ENCODE results near the gene MGLL. TPM values are rescaled to one million over a fixed set of nuclear protein-coding genes. Genes with fewer than 3 reads are reported as not detected.

Gene MGLL
- total RNA-seq, 2 experiments from 2014 or later: 1.5 to 1.7 TPM

DNA sequence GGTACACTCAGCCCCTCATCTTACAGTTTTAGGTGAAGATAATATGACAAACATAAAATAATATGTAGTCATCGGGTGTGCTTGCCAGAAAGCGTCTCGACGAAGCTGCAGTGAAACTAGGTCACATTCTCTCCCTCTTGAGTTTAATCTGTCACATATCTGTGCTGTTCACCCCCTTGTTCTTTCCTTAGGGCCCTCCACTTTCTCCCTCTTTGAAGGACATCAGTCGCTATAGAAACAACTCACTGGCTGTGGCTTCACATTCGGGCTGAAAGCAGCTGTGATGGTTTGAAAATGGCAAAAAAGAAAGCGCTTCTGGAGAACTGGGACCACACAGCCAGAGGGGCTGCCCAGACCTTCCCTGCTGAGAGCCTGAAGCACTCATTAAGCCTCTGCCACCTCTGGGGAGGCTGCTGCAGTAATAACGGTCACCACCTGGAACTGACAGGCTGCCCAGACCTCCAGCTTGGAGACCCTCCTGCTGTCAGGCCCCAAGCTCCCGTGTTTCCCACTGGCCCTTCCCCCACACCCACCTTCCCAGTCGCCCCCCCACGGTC, 99.2 kb downstream of the MGLL start:
- ChIA-PET POLR2A (no interaction called here), CTCF (no interaction called here)
- no peaks in the 10 kb centered on the region for H3K9me3 Mint-ChIP-seq
- H3K4me1 Mint-ChIP-seq: no peaks in the 10 kb centered on the region
- H3K4me3 Mint-ChIP-seq: no peak overlapping the region
- DNase-seq: no peak
- H3K27ac Mint-ChIP-seq: no peak overlapping the region
- peaks cover 9% of the 10 kb centered on the region for H3K27me3 Mint-ChIP-seq
- no peaks in the 10 kb centered on the region for H3K36me3 Mint-ChIP-seq (ENCODE audit: low read depth)

DNA sequence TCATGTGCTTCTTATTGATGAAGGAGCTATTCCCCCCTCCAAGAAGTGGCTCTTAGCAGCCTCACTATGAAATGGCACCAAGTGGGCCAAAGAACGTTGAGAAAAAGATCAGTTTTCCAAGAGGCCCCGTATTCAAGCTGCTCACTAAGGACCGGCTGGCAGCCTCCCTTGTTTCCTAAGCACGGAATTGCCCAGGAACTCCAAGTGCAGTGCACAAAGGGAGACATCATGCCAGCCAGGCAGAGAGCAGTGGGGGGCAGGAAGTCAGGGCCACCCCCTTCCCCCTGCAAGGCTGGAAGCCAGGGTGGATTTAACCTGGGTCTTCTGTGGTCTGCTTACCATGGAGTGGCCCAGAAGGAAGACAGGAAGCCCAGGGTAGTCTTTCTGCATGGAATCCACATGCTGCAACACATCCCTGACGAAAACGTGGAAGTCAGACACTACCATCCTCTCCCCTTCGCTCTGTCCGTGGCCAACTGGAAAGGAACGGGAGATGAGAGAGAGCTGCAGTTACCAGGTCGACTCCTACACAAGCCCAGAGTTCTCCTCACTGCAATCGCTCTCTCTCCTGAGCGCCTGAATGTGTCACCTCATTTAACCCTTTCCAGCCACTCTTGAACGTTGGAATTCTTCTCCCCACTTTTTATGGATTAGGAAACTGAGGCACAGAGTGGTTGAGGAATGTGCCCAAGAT, 100.1 kb downstream of the MGLL start:
- Mint-ChIP-seq H3K36me3 (ENCODE audit: low read depth) (no peaks in the 10 kb centered on the region), H3K4me3 (no peak overlapping the region), H3K27ac (no peak overlapping the region), H3K4me1 (no peaks in the 10 kb centered on the region), H3K9me3 (no peaks in the 10 kb centered on the region), H3K27me3 (peaks cover 7% of the 10 kb centered on the region)
- CTCF ChIA-PET: no interaction called here
- POLR2A ChIA-PET: no interaction called here
- no peak for DNase-seq

DNA sequence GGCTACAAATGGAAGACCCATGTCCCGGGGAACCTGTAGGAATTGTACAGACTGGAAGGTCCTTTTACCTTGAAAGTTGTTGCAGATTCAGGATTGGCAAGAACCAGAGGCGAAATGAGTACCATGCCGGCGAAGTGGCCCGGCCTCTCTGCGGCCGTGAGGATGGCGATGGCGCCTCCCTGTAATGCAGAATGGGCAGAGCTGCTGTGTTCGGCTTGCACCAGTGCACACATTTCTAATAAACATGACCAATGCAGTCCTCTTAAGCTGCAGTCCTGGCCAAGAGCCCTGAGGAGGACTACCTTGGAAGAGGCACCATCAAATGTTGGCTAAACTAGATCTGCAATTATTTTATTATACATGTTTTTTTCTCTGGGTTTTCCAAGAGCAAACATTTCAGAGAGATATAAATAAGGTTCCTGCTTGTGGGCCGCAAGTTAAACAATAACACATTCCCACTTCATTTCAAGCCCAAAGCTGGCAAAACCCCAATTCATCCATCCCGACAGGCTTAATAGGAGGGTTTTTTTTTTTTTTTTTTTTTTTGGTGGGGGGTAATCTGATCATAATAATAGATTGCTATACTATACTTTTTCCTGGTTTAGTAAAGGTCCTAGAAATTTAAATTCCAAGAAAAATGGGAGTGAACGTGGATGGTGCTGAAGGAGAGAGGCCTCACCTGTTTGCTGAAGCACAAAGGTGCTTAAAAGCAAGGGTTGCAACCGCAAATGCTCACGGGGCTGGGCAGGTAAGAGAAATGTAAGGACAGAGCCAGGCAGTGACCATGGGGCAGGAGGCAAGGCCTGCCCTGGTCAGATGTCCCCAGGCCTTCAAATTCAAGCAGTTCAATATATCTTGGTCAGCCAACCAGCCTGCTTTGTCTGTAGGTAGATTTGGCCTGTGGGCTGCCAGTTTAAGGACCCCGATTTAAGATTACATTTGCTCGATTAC, 101.1 kb downstream of the MGLL start:
- no peak overlapping the region for H3K27ac Mint-ChIP-seq
- ChIA-PET POLR2A (no interaction called here), CTCF (no interaction called here)
- DNase-seq: no peak
- peaks cover 4% of the 10 kb centered on the region for H3K27me3 Mint-ChIP-seq
- H3K4me1 Mint-ChIP-seq: no peaks in the 10 kb centered on the region
- H3K4me3 Mint-ChIP-seq: no peak overlapping the region
- H3K36me3 Mint-ChIP-seq (ENCODE audit: low read depth): no peaks in the 10 kb centered on the region
- H3K9me3 Mint-ChIP-seq: no peaks in the 10 kb centered on the region

DNA sequence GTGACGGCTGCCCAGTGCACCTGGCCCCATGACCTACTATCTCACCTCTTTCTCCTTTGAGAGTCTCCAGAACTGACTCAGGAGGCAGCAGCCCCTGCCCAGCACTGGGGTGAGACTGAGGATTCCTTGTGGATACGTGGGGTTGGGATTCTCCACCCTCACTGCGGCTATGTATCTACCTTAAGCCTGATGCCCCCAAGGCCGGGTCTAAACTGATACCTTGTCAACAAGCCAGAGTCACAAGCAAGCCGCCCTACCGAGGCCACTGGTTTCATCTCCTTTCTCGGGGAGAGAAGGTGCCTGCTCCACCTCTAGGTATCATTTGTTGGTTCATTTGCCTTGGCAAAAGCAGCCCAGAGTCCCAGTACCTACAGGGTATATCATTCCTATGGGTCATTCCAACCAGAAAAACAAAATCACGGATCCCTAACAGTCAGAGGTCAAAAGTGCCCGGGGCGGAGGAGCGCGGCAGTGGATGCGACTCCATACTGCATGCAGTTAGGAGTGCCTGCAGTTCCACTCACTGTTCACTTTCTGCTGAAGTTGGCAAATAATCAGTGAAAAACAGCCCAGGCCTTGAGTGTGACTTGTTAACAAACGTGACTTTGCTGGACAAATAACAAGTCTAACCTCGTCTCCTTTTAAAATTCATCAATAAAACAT, 102.0 kb downstream of the MGLL start:
- no peaks in the 10 kb centered on the region for H3K9me3 Mint-ChIP-seq
- H3K4me1 Mint-ChIP-seq: no peaks in the 10 kb centered on the region
- H3K27ac Mint-ChIP-seq: no peak overlapping the region
- POLR2A ChIA-PET: no interaction called here
- no peaks in the 10 kb centered on the region for H3K36me3 Mint-ChIP-seq (ENCODE audit: low read depth)
- no peak for DNase-seq
- peaks cover 6% of the 10 kb centered on the region for H3K27me3 Mint-ChIP-seq
- H3K4me3 Mint-ChIP-seq: no peak overlapping the region
- CTCF ChIA-PET: no interaction called here

DNA sequence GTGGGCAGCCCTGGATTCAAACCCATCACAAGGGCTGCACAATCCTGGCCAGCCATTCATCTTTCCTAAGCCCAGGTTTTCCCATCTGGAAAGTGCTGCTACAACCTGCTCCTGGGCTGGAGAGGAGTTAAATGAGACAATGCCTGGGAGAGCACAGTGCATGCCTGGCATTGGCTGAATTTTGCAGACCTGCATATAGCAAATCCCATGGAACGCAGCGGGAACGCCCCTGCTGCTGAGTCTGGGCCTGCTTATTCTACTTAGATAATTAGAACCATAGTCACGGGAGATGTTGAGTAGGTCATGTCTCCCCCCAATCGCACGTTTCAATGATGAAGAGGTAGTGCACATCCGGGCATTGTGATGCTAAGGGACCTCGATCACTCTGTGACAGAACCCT, 102.9 kb downstream of the MGLL start:
- no peaks in the 10 kb centered on the region for H3K9me3 Mint-ChIP-seq
- no peak overlapping the region for H3K4me3 Mint-ChIP-seq
- H3K4me1 Mint-ChIP-seq: no peaks in the 10 kb centered on the region
- POLR2A ChIA-PET: no interaction called here
- H3K27me3 Mint-ChIP-seq: peaks cover 2% of the 10 kb centered on the region
- H3K27ac Mint-ChIP-seq: no peak overlapping the region
- no peaks in the 10 kb centered on the region for H3K36me3 Mint-ChIP-seq (ENCODE audit: low read depth)
- no peak for DNase-seq
- CTCF ChIA-PET: no interaction called here

DNA sequence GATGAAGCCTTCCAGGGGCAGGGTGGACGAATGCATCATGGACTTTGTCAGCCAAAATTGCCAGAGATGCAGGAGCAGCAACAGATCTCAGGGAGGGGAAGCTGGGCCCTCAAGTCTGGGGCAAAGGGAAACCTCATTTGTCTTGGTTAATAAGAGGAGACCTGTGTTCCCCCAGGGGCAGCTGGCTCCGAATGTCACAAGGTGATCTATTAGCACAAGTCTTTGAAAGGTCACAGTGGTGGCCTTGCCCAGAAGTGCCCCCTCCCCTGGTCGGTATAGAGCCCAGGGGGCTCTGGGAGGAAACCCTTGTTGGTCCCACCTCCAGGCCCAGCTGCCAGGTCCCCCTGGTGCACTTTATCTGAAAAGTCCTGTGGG, 103.4 kb downstream of the MGLL start:
- ChIA-PET POLR2A (no interaction called here), CTCF (no interaction called here)
- Mint-ChIP-seq H3K4me1 (no peaks in the 10 kb centered on the region), H3K36me3 (ENCODE audit: low read depth) (no peaks in the 10 kb centered on the region), H3K27ac (no peak overlapping the region), H3K4me3 (no peak overlapping the region), H3K9me3 (no peaks in the 10 kb centered on the region), H3K27me3 (peaks cover 2% of the 10 kb centered on the region)
- no peak for DNase-seq

DNA sequence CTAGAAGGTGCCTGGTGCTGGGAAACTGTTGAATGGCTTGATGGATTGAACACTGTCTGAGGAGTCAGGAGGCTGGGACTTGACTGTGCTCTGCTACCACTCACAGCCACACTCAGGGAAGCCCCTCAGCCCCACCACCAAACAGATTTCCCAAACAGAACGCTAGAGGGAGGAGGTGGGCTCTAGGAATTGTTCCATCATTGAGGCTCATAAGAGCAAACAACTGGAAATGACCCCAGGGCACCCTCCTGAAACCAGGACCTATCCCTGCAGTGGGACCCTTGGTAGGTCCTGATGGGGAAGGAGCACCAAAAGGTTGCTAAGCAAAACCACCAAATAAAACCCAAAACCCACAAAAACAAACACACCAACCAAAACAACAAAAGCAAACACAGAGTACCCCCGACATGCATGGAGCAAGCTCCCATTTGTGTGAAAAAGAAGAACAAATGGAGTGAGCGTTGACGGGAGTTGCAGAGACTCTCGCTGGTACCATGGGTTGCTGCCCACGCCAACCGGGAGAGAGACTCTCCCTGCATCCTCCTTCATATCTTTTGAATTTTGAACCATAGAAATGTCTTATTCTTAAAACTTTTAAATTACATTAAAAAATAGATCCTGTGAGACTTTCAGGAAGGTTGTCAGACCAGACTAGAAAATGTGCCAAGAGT, 103.9 kb downstream of the MGLL start:
- Mint-ChIP-seq H3K4me3 (no peak overlapping the region), H3K4me1 (no peaks in the 10 kb centered on the region), H3K9me3 (no peaks in the 10 kb centered on the region), H3K27me3 (peaks cover 2% of the 10 kb centered on the region), H3K27ac (no peak overlapping the region), H3K36me3 (ENCODE audit: low read depth) (no peaks in the 10 kb centered on the region)
- no peak for DNase-seq
- ChIA-PET CTCF (no interaction called here), POLR2A (no interaction called here)

DNA sequence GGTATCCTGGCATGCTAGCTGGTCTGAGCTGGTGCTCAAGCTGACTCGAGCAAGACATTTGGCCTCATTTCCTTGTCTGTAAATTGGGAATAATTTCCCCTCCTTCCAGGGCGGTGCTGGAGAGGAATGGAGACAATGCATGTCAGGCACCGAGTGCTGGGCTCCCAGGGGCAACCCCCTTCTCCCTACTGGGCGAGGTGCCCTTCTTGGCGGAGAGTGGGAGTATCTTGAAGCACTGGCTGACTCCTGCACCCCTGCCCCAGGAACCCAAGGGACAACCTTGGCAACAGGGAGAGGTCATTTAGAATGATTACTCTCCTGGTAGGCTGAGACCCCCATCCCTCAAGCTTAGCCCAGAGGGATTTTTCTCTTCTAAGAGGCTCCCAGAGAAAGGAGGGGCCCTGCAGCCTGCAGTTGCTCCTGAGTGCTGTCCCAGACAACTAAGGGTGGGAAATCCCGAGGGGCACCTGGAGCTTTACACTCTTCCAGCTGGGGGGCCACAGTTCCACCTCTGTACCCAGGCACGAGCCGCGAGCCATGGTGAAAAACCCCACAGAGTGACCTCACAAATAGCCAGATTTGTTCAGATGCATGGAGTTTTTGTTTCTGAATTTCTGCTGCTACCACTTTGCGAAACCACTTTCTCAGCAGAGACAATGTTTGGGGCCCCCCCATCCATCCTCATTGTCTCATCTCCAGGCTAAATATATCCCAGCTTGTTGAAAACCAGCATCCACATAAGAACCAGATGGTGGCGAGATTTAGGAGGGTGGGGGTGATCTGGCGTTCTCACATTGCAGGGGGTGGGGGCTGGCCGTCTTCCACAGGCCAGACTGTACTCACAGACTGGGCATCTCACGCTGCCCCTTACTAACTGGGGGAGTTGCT, 104.7 kb downstream of the MGLL start:
- CTCF ChIA-PET: interaction anchor here (0.6 kb wide), 1 partner anchor 173 kb away, joined by 3 read pairs; no protein-coding TSS in a partner anchor
- peaks cover 2% of the 10 kb centered on the region for H3K27me3 Mint-ChIP-seq

DNA sequence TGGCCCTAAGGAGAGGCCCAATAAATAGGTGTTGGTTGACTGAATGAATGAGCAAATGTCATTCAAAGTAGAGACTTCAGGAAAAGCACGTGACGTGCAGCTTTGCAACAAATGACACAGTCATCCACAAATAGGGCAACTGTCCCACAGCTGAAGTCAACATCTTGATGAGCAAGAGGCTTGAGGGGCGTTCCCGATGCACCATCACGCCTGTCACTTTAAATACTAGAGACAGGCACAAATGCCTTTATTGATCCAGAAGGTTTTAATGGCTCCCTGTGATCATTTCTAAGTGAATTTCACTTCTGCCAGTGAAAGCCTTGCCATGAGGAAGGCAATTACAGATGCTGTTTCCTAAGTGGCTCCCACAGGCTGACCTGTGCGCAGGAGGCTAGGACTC, 105.9 kb downstream of the MGLL start:
- no peaks in the 10 kb centered on the region for H3K36me3 Mint-ChIP-seq (ENCODE audit: low read depth)
- H3K9me3 Mint-ChIP-seq: no peaks in the 10 kb centered on the region
- no peak for DNase-seq
- H3K4me1 Mint-ChIP-seq: no peaks in the 10 kb centered on the region
- no peak overlapping the region for H3K27ac Mint-ChIP-seq
- no peak overlapping the region for H3K4me3 Mint-ChIP-seq
- POLR2A ChIA-PET: no interaction called here
- peaks cover 2% of the 10 kb centered on the region for H3K27me3 Mint-ChIP-seq
- CTCF ChIA-PET: no interaction called here

More for the DNA sequence above, 104.7 kb downstream of the MGLL start:
- Mint-ChIP-seq H3K9me3 (no peaks in the 10 kb centered on the region), H3K4me1 (no peaks in the 10 kb centered on the region), H3K4me3 (no peak overlapping the region), H3K27ac (no peak overlapping the region), H3K36me3 (ENCODE audit: low read depth) (no peaks in the 10 kb centered on the region)
- no peak for DNase-seq
- POLR2A ChIA-PET: no interaction called here

DNA sequence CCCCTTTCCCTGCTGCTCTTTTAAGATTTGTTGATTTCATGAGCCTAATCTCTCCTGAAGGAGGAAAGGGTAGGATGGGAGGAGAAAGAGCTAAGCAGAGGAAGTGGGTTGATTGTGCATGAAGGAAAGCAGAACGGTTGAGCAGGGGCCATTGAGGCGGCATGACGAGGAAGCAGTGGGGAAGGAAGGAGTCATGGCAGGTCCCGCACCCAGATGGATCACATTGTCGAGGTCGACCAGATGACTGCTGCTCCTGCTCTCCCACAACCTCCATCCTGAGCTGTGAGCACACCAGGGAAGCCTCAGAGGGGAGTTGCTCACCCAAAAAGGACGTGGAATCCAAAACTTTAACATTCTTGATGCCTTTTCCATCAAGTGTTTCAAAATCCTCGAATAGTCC, 106.8 kb downstream of the MGLL start:
- H3K27me3 Mint-ChIP-seq: peaks cover 2% of the 10 kb centered on the region
- no peaks in the 10 kb centered on the region for H3K4me1 Mint-ChIP-seq
- no peak overlapping the region for H3K4me3 Mint-ChIP-seq
- H3K27ac Mint-ChIP-seq: no peak overlapping the region
- ChIA-PET POLR2A (no interaction called here), CTCF (no interaction called here)
- DNase-seq: no peak
- H3K36me3 Mint-ChIP-seq (ENCODE audit: low read depth): no peaks in the 10 kb centered on the region
- H3K9me3 Mint-ChIP-seq: no peaks in the 10 kb centered on the region

DNA sequence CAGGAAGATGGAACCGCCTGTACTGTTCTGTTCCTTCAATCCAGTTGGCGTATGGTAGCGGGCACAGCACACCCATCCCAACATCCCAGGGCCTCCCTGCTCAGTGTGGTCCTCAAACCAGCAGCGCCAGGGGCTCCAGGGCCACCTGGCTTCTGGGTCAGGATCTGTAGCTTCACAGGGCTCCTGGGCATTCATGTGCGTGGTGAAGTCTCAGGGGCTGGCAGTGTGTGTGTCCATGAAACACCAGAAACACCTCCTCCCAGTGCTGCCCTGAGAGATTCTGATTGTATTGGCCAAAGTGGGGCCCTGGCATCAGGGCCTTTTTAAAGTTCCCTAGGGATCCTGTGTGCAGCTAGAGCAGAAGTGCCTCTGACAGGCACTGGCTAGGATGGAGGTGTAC, 107.4 kb downstream of the MGLL start:
- DNase-seq: no peak
- Mint-ChIP-seq H3K4me3 (no peak overlapping the region), H3K36me3 (ENCODE audit: low read depth) (no peaks in the 10 kb centered on the region), H3K27ac (no peak overlapping the region), H3K27me3 (peaks cover 2% of the 10 kb centered on the region), H3K4me1 (no peaks in the 10 kb centered on the region), H3K9me3 (no peaks in the 10 kb centered on the region)
- POLR2A ChIA-PET: no interaction called here
- CTCF ChIA-PET: no interaction called here

DNA sequence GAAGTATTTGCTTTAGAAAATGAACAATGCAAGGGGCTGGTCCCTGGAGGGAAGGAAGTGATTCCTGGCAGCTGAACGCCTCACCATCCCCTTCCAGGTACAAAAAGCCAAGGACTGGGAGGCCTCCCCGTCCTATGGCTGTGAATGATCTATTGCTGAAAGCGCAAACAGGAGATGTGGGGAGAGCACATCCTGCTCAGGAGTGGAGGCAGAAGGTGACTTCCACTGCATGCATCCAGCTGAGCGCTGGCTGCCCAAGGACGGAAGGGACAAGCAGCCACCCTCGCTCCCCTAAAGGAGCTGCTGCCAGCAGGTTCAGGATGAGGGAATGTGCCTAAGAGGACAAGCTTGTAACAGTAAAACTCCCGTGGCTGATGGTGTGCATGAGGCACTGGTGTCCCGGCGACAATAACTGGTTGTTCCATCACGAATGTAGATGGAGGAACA, 108.2 kb downstream of the MGLL start:
- ChIA-PET POLR2A (no interaction called here), CTCF (interaction anchor here (0.8 kb wide), 1 partner anchor 17 kb away, joined by 3 read pairs; no protein-coding TSS in a partner anchor)
- DNase-seq: no peak
- H3K9me3 Mint-ChIP-seq: no peaks in the 10 kb centered on the region
- H3K27ac Mint-ChIP-seq: no peak overlapping the region
- no peak overlapping the region for H3K4me3 Mint-ChIP-seq
- H3K4me1 Mint-ChIP-seq: no peaks in the 10 kb centered on the region
- peaks cover 2% of the 10 kb centered on the region for H3K27me3 Mint-ChIP-seq
- H3K36me3 Mint-ChIP-seq (ENCODE audit: low read depth): no peaks in the 10 kb centered on the region

All from activated CD4-positive, alpha-beta memory T cell treated with anti-CD3 and anti-CD28 coated beads, Interleukin-2, amount 10 ng/mL, durations not matched to agents 7 days and 5 days (primary cell).